ENCODE results near the gene ADRA1B. TPM values are rescaled to one million over a fixed set of nuclear protein-coding genes. Genes with fewer than 3 reads are reported as not detected.
"Not testable (repeated sequence)": the region's sequence is repeated elsewhere in the genome, so short reads cannot be mapped to it uniquely, and the experiment has no call there.

The ADRA1B gene
- total RNA-seq, 2 donors from 2014 or later, result not detected

DNA sequence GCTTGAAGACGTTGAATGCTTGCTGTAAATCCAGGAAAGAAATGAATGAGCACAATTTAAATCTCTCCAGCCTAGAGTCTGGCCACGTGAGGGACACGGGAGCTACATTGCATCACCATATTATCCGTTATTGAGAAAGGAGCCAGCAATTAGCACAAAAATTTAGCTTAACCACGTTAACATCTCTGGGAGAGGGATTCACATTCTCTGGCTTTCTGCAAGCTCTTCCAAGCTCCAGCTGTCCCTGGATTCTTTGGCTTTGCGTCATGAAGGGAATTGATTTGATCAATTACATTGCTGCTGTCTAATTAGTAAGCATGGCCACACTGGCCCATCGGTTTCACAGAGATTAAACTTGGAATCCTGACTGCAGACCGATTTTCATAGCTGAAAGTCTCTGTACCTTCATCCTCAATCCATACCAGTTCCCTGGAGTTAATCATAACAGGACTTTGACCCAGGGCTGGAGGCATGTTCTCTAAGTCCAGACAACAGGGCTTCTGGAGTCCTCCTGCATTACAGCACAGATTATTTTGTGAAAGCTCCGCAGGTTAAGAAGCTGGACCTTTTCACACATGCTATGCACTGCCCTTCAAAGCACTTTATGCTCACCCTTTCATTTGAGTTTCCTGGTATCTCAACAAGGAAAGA, 31.6 kb downstream of the ADRA1B start:
- Mint-ChIP-seq H3K36me3 (ENCODE audit: insufficient read depth in 2 of 2) (no peaks in the 10 kb centered on the region), H3K27me3 (ENCODE audit: low read depth) (peaks cover 13% of the 10 kb centered on the region), H3K4me1 (ENCODE audit: low read depth) (no peaks in the 10 kb centered on the region), H3K9me3 (no peaks in the 10 kb centered on the region), H3K27ac (no peak overlapping the region), H3K4me3 (no peak overlapping the region)
- ATAC-seq (replicated peaks in 1 of 2), result no peak
- no peak for DNase-seq

- Mint-ChIP-seq H3K4me3 (no peak overlapping the region), H3K27me3 (ENCODE audit: low read depth) (peaks cover 7% of the 10 kb centered on the region), H3K9me3 (no peaks in the 10 kb centered on the region), H3K36me3 (ENCODE audit: insufficient read depth in 2 of 2) (no peaks in the 10 kb centered on the region), H3K4me1 (ENCODE audit: low read depth) (no peaks in the 10 kb centered on the region), H3K27ac (no peak overlapping the region)
- ATAC-seq (replicated peaks in 1 of 2) (no peak), DNase-seq (no peak)
Observed at GRCh38 chr5:159951387-159951786, 35.1 kb downstream of the ADRA1B start.

DNA sequence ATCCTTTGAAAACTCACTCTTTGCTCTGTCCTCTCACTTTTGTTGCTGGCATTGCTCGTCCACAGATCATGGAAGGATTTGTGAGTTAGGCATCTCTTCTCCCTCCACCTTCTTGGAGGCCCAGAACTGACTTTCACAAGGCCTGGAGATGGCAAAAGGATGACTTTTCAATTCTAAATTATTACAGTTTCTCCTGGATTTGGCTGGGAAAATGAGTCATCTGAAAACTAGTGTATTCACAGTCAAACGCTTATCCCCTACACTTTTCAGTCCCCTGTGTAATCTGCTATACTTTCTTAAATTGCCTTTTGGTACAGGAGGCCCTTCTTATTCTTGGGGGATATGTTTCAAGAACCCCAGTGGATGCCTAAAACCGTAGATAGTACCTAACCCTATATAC, 35.6 kb downstream of the ADRA1B start:
- peaks cover 7% of the 10 kb centered on the region for H3K27me3 Mint-ChIP-seq (ENCODE audit: low read depth)
- no peak for DNase-seq
- no peaks in the 10 kb centered on the region for H3K9me3 Mint-ChIP-seq
- H3K4me3 Mint-ChIP-seq, result no peak overlapping the region
- H3K4me1 Mint-ChIP-seq (ENCODE audit: low read depth), result no peaks in the 10 kb centered on the region
- H3K36me3 Mint-ChIP-seq (ENCODE audit: insufficient read depth in 2 of 2), result no peaks in the 10 kb centered on the region
- H3K27ac Mint-ChIP-seq, result no peak overlapping the region
- no peak for ATAC-seq (replicated peaks in 1 of 2)

DNA sequence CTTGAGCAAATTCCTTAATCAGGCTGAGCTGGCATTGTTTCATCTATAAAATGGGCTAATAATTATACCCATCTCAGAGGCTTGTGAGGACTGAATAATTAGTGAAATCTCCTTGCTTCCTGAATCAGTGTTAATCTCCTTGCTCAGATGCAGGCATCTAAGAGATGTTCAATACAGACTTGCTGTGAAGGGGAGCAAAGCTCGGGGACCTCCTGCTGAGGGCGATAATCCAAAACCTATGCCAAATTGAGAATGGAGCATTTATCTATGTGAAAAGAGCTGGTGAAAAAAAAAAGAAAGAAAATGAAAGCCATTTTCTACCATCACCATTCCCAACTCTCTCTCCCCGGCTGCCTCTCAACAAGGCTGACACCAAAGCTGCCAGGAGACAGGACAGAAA, 37.3 kb downstream of the ADRA1B start:
- H3K27me3 Mint-ChIP-seq (ENCODE audit: low read depth), result peaks cover 7% of the 10 kb centered on the region
- H3K27ac Mint-ChIP-seq, result no peak overlapping the region
- no peaks in the 10 kb centered on the region for H3K4me1 Mint-ChIP-seq (ENCODE audit: low read depth)
- no peaks in the 10 kb centered on the region for H3K36me3 Mint-ChIP-seq (ENCODE audit: insufficient read depth in 2 of 2)
- H3K4me3 Mint-ChIP-seq, result no peak overlapping the region
- DNase-seq (no peak), ATAC-seq (replicated peaks in 1 of 2) (no peak)
- no peaks in the 10 kb centered on the region for H3K9me3 Mint-ChIP-seq

- Mint-ChIP-seq H3K9me3 (no peaks in the 10 kb centered on the region), H3K27me3 (ENCODE audit: low read depth) (peaks cover 13% of the 10 kb centered on the region), H3K27ac (no peak overlapping the region), H3K4me3 (no peak overlapping the region), H3K4me1 (ENCODE audit: low read depth) (no peaks in the 10 kb centered on the region), H3K36me3 (ENCODE audit: insufficient read depth in 2 of 2) (no peaks in the 10 kb centered on the region)
- no peak for ATAC-seq (replicated peaks in 1 of 2)
- DNase-seq, result no peak
Observed at GRCh38 chr5:159955056-159955624, 38.9 kb downstream of the ADRA1B start.

DNA sequence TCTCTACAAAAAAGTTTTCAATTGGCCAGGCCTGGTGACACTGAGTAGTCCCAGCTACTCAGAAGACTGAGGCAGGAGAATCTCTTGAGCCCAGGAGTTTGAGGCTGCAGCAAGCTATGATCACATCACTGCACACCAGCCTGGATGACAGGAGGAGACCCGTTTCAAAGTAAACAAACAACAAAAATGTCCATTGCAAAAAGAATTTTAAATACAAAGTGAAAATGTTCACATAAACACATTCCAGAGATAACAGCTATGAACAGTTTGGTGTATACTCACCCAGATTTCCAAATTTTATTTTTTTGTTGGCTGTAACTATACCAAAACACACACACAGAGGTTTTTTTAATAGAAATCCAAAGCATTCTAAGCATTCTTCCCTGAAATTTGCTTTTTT, 39.8 kb downstream of the ADRA1B start:
- H3K4me1 Mint-ChIP-seq (ENCODE audit: low read depth), result no peaks in the 10 kb centered on the region
- H3K9me3 Mint-ChIP-seq, result no peaks in the 10 kb centered on the region
- H3K4me3 Mint-ChIP-seq, result no peak overlapping the region
- H3K27ac Mint-ChIP-seq, result no peak overlapping the region
- DNase-seq (no peak), ATAC-seq (replicated peaks in 1 of 2) (no peak)
- H3K36me3 Mint-ChIP-seq (ENCODE audit: insufficient read depth in 2 of 2), result no peaks in the 10 kb centered on the region
- peaks cover 13% of the 10 kb centered on the region for H3K27me3 Mint-ChIP-seq (ENCODE audit: low read depth)

DNA sequence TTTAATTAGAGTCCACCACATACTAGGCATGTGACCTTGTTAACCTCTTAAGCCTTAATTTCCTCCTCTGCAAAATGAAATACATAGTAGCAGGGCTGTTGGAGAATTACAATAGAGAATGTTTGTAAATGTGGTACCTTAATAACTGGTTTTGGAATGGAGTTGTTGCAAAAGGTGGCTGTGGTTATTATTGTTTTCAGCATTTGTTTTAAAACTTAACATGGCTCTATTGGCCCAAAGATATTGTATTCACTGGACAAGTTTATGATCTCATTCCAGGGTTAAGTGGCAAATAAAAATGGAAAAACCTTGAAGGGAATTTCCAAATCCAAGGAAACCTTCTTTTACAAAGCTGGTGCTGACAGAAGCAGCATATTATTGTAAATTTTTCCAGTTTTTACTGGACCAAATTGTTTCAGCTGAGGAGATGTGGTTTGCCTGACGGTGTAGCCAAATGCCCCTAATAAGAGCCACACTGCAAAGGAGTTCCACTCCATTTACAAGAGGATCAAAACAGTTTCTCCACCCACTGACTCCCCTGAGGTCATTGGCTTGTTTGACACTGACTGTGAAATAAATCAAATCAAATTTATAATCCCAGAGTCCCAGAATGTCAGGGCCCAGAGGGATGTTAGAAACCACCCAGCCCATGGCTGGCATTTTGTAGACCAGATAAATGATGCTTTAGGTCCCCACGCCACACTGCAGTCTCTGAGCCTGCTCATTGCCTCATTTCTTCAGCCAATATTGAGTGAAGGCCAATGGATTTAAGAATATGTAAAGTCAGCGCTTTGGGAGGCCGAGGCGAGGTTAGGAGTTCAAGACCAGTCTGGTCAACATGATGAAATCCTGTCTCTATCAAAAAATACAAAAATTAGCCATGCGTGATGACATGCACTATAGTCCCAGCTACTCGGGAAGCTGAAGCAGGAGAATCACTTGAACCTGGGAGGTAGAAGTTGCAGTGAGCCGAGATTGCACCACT, 45.2 kb downstream of the ADRA1B start:
- H3K27me3 Mint-ChIP-seq (ENCODE audit: low read depth), result peaks cover 23% of the 10 kb centered on the region
- no peak overlapping the region for H3K4me3 Mint-ChIP-seq
- H3K4me1 Mint-ChIP-seq (ENCODE audit: low read depth), result no peaks in the 10 kb centered on the region
- no peak for ATAC-seq (replicated peaks in 1 of 2)
- H3K36me3 Mint-ChIP-seq (ENCODE audit: insufficient read depth in 2 of 2), result no peaks in the 10 kb centered on the region
- no peaks in the 10 kb centered on the region for H3K9me3 Mint-ChIP-seq
- H3K27ac Mint-ChIP-seq, result no peak overlapping the region
- no peak for DNase-seq

DNA sequence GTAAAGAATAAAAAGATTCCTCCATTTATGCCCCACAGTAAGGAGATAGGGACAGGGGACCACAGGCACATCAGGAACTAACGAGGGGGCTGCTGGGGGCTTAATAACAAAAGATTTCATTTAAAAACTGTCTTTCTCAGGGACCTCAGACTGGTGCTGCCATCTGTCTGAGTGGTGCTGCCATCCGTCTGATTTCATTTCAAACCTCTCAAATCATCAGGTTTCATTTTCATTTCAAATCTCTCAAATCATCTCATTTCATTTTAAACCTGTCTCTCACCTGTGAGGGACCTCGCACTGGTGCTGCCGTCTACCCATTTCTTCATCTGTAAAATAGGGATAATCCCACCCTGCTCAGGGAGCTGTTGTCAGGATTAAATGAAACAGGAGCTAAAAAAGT, 45.9 kb downstream of the ADRA1B start:
- Mint-ChIP-seq H3K4me3 (no peak overlapping the region), H3K4me1 (ENCODE audit: low read depth) (no peaks in the 10 kb centered on the region), H3K27ac (no peak overlapping the region), H3K27me3 (ENCODE audit: low read depth) (peaks cover 30% of the 10 kb centered on the region), H3K9me3 (no peaks in the 10 kb centered on the region), H3K36me3 (ENCODE audit: insufficient read depth in 2 of 2) (no peaks in the 10 kb centered on the region)
- DNase-seq (no peak), ATAC-seq (replicated peaks in 1 of 2) (no peak)

GRCh38 chr5:159963935-159964334, 47.7 kb downstream of the ADRA1B start:
- no peak overlapping the region for H3K27ac Mint-ChIP-seq
- H3K36me3 Mint-ChIP-seq (ENCODE audit: insufficient read depth in 2 of 2), result no peaks in the 10 kb centered on the region
- H3K4me1 Mint-ChIP-seq (ENCODE audit: low read depth), result no peaks in the 10 kb centered on the region
- DNase-seq (no peak), ATAC-seq (replicated peaks in 1 of 2) (no peak)
- H3K27me3 Mint-ChIP-seq (ENCODE audit: low read depth), result peaks cover 46% of the 10 kb centered on the region
- no peaks in the 10 kb centered on the region for H3K9me3 Mint-ChIP-seq
- no peak overlapping the region for H3K4me3 Mint-ChIP-seq

- Mint-ChIP-seq H3K4me3 (no peak overlapping the region), H3K36me3 (ENCODE audit: insufficient read depth in 2 of 2) (no peaks in the 10 kb centered on the region), H3K9me3 (no peaks in the 10 kb centered on the region), H3K27ac (no peak overlapping the region), H3K4me1 (ENCODE audit: low read depth) (no peaks in the 10 kb centered on the region), H3K27me3 (ENCODE audit: low read depth) (peaks cover 50% of the 10 kb centered on the region)
- no peak for ATAC-seq (replicated peaks in 1 of 2)
- DNase-seq, result peak; percentile 29 to 31
Observed at GRCh38 chr5:159965031-159965837, 49.0 kb downstream of the ADRA1B start.

- not testable (repeated sequence) for DNase-seq; H3K4me1 Mint-ChIP-seq (ENCODE audit: low read depth); H3K27ac Mint-ChIP-seq; H3K9me3 Mint-ChIP-seq; H3K36me3 Mint-ChIP-seq (ENCODE audit: insufficient read depth in 2 of 2); H3K4me3 Mint-ChIP-seq; ATAC-seq (replicated peaks in 1 of 2)
- peaks cover 56% of the 10 kb centered on the region for H3K27me3 Mint-ChIP-seq (ENCODE audit: low read depth)
Observed at GRCh38 chr5:159965838-159966128, 49.5 kb downstream of the ADRA1B start.

GRCh38 chr5:159969966-159970365, 53.7 kb downstream of the ADRA1B start:
- peaks cover 0 to 3% of the 10 kb centered on the region in 2 donors for H3K36me3 Mint-ChIP-seq (ENCODE audit: insufficient read depth in 2 of 2)
- no peak for ATAC-seq (replicated peaks in 1 of 2)
- DNase-seq, result no peak
- H3K27ac Mint-ChIP-seq, result no peak overlapping the region
- no peak overlapping the region for H3K4me3 Mint-ChIP-seq
- peaks cover 8% of the 10 kb centered on the region for H3K4me1 Mint-ChIP-seq (ENCODE audit: low read depth)
- H3K9me3 Mint-ChIP-seq, result no peaks in the 10 kb centered on the region
- peaks cover 89% of the 10 kb centered on the region for H3K27me3 Mint-ChIP-seq (ENCODE audit: low read depth)

DNA sequence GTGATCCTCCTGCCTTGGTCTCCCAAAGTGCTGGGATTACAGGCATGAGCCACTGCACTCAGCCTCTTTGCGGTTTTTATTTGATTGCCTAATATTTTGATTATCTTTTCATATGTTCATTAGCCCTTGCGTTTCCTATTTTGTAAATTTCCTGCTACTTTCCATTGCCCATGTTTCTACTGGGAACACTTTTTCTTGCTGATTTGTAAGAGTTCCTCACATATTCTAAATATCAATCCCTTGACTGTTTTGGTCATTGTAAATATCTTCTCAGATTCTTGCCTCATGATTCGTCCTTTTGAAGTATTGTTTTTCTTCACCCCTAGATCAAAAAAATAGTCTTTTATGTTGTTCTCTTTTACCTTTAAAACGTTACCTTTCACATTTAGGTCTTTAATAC, 54.8 kb downstream of the ADRA1B start:
- Mint-ChIP-seq H3K4me1 (ENCODE audit: low read depth) (peaks cover 8% of the 10 kb centered on the region), H3K27me3 (ENCODE audit: low read depth) (peaks cover 83% of the 10 kb centered on the region), H3K27ac (no peak overlapping the region), H3K9me3 (no peaks in the 10 kb centered on the region), H3K36me3 (ENCODE audit: insufficient read depth in 2 of 2) (peaks cover 0 to 3% of the 10 kb centered on the region in 2 donors), H3K4me3 (peak overlapping the region in 1 of 2 donors; percentile 76)
- ATAC-seq (replicated peaks in 1 of 2) (no peak), DNase-seq (no peak)
